Left ventricle myocardium inferior (tissue), 1 donor: Measurements from ENCODE around the gene CDYL2. TPM values are rescaled to one million over a fixed set of nuclear protein-coding genes. Genes with fewer than 3 reads are reported as not detected.

Experiments used
- DNase-seq: peaks from one replicate; pipeline ENCODE4 v3.0.0-alpha.2; 2020
- H3K27ac ChIP-seq: fragments of 200-600 bp; replicated peaks from 2 replicates; pipeline ENCODE4 v1.8.0; 2021
- H3K27me3 ChIP-seq: fragments of 200-600 bp; 2 replicates; pipeline ENCODE4 v1.8.0; 2021; ENCODE audit warnings: low read depth
- H3K36me3 ChIP-seq: fragments of 200-600 bp; 2 replicates; pipeline ENCODE4 v1.8.0; 2021
- H3K4me1 ChIP-seq: fragments of 200-600 bp; 2 replicates; pipeline ENCODE4 v1.8.0; 2021
- H3K4me3 ChIP-seq: fragments of 200-600 bp; 2 replicates; pipeline ENCODE4 v1.8.0; 2021; ENCODE audit warnings: mild to moderate bottlenecking, moderate library complexity
- H3K9me3 ChIP-seq: fragments of 200-600 bp; replicated peaks from 2 replicates; pipeline ENCODE4 v1.8.0; 2021
- intact Hi-C: fragments of 100-400 bp; cut with micrococcal nuclease; formaldehyde crosslinking; loops from one replicate; pipeline ENCODE4 v1.11.0; 2022
- total RNA-seq: library from RNA; stranded (reverse); fragmentation: NEBNext Ultra II Directional; extraction: Animal tissue kit (Norgen Biotek cat#: 25700); gene quantifications from one replicate; pipeline ENCODE4 v1.2.1, GENCODE V29; 2021
- TF ChIP-seq, protein P1 (sequence below): fragments of 200-600 bp; IDR thresholded peaks from 2 replicates; pipeline ENCODE4 v1.8.0; 2021; ENCODE audit warnings: antibody characterized with exemption, mild to moderate bottlenecking, borderline replicate concordance
- donor health status: DM: no; HTN: yes; CAD: no; lungs with severe emphysema.

The CDYL2 gene
- total RNA-seq, 1 donor from 2014 or later: 3.2 TPM

DNA sequence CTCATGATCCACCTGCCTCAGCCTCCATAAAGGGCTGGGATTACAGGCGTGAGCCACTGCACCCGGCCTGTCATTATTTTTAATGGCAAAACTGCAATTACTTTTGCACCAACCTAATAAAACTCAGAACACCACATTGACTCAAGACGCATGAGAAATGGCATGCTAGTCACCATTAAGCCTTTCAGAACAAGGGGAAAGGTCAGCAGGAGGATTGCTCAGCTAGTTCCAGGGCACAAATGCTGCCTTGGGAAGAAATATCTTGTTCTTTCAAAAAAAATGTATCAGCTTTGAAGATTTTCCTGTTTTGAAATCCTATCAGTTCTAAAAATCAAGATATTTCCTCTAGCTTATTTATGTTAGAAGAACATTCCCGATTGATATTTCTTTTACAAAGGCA, 32.4 kb upstream of the CDYL2 start:
- Histone ChIP-seq H3K4me1 (no peaks in the 10 kb centered on the region), H3K4me3 (no peak overlapping the region), H3K27ac (no peak overlapping the region), H3K9me3 (peaks cover 11% of the 10 kb centered on the region), H3K27me3 (no peaks in the 10 kb centered on the region), H3K36me3 (no peaks in the 10 kb centered on the region)
- TF ChIP-seq, protein P1, sequence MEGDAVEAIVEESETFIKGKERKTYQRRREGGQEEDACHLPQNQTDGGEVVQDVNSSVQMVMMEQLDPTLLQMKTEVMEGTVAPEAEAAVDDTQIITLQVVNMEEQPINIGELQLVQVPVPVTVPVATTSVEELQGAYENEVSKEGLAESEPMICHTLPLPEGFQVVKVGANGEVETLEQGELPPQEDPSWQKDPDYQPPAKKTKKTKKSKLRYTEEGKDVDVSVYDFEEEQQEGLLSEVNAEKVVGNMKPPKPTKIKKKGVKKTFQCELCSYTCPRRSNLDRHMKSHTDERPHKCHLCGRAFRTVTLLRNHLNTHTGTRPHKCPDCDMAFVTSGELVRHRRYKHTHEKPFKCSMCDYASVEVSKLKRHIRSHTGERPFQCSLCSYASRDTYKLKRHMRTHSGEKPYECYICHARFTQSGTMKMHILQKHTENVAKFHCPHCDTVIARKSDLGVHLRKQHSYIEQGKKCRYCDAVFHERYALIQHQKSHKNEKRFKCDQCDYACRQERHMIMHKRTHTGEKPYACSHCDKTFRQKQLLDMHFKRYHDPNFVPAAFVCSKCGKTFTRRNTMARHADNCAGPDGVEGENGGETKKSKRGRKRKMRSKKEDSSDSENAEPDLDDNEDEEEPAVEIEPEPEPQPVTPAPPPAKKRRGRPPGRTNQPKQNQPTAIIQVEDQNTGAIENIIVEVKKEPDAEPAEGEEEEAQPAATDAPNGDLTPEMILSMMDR: no peak
- DNase-seq: no peak
- intact Hi-C loops: no loop called here

DNA sequence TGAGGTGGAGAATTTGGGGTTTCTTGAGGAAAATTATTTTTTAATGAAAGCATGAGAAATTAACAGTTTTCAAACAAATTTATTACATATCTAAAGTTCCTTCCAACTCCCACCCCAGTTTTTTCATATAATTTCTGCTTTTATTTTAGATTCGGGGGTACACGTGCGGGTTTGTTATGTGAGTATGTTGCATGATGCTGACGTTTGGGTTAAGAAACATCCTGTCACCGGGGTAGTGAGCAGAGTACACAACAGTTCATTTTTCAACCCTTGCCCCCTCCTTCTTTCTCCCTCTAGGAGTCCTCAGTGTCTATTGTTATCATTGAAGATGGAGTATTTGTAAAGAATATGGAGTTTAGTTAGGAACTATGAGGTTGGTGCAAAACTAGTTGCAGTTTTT, 31.8 kb upstream of the CDYL2 start:
- TF ChIP-seq, protein P1: no peak
- intact Hi-C loops: no loop called here
- Histone ChIP-seq H3K36me3 (no peaks in the 10 kb centered on the region), H3K9me3 (peaks cover 7% of the 10 kb centered on the region), H3K4me3 (no peak overlapping the region), H3K4me1 (no peaks in the 10 kb centered on the region), H3K27ac (no peak overlapping the region), H3K27me3 (no peaks in the 10 kb centered on the region)
- DNase-seq: no peak

DNA sequence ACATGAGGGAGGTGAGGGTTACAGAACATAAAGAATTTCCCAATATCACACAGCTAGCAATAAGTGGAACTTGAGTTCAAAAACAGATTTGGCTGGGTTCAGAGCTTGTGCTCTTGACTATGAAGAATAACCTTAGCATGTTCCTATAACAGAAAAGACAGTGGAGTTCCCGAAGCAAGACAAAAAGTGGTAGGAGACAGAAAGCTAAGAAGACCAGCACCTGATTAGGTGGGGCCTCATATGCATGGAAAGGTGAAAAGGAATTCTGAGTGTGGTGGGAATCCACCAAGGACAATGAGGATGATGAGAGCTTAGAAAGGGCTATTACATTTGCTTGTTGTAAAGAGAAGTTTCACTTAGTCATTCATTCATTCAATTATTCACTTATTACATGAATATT, 26.6 kb upstream of the CDYL2 start:
- no peak overlapping the region for H3K27ac ChIP-seq
- TF ChIP-seq, protein P1: no peak
- no peak for DNase-seq
- peaks cover 2% of the 10 kb centered on the region for H3K9me3 ChIP-seq
- intact Hi-C loops: no loop called here
- no peaks in the 10 kb centered on the region for H3K36me3 ChIP-seq
- H3K4me1 ChIP-seq: no peaks in the 10 kb centered on the region
- no peak overlapping the region for H3K4me3 ChIP-seq
- H3K27me3 ChIP-seq: no peaks in the 10 kb centered on the region

DNA sequence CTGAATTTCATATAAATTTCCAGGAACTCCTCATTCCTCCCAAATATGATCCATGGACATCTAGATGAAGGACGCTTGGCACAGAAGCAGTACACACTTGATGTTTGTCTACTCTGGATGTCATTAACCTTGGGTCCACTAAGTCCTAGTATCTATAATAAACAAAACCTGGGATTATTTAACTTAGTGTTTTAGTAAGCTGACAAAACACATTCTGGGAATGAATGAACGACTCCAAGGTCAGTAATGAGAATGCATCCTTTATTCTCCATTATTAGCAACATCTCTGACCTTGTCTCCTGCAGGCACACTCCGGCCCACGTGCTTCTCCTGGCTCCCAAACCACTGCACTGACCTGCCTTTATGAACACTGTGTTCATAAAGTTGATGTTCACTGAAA, 24.1 kb upstream of the CDYL2 start:
- Histone ChIP-seq H3K27ac (no peak overlapping the region), H3K27me3 (no peaks in the 10 kb centered on the region), H3K4me3 (no peak overlapping the region), H3K4me1 (no peaks in the 10 kb centered on the region), H3K9me3 (peaks cover 13% of the 10 kb centered on the region), H3K36me3 (no peaks in the 10 kb centered on the region)
- intact Hi-C loops: no loop called here
- TF ChIP-seq, protein P1: no peak
- DNase-seq: no peak

DNA sequence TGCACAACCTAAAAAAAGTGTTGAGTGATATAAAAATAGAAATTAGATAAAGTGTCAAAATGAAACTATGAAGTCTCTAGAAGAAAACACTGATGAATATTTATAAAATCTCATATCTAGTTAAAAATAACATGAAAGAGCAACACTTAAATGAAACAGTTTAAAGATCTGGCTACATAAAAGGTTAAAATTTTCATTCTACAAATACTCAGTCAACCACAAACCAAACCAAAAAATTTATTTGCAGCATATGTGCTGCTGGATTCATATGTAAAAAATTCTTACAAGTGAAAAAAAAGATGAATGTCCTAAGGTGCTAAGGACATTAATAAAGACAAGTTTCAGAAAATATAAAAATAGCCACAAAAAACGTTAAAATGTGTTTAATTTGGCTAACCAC, 22.6 kb upstream of the CDYL2 start:
- no peaks in the 10 kb centered on the region for H3K4me1 ChIP-seq
- TF ChIP-seq, protein P1: no peak
- no peak for DNase-seq

DNA sequence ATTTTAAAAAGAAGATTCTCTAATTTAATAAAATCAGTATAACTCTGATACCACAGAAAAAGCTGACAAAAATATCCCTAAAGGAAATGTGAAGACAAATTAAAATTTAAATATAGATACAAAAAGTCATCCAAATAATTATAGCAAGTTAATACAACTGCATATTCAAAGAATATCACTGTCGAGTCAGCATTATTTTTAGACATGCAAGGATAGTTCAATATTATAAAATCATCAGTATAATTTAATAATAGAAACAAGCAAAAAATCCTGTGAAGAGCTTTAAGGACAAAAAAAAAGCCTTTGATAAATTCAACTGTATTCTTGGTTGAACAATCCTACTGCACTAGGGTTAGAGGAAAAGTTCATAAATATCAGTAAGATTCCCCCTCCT, 21.0 kb upstream of the CDYL2 start:
- Histone ChIP-seq H3K27me3 (no peaks in the 10 kb centered on the region), H3K4me1 (no peaks in the 10 kb centered on the region), H3K9me3 (peaks cover 13% of the 10 kb centered on the region), H3K36me3 (no peaks in the 10 kb centered on the region), H3K27ac (no peak overlapping the region), H3K4me3 (no peak overlapping the region)
- TF ChIP-seq, protein P1: no peak
- DNase-seq: no peak
- intact Hi-C loops: no loop called here

More for the DNA sequence above, 22.6 kb upstream of the CDYL2 start:
- Histone ChIP-seq H3K4me3 (no peak overlapping the region), H3K36me3 (no peaks in the 10 kb centered on the region), H3K27me3 (no peaks in the 10 kb centered on the region), H3K27ac (no peak overlapping the region), H3K9me3 (peaks cover 13% of the 10 kb centered on the region)
- intact Hi-C loops: no loop called here
